Trophoblast cell (in vitro differentiated cells and primary cell): ENCODE results near the gene ENO3.

Experiments
- DNase-seq, 2 donors: peaks; one replicate each; pipeline ENCODE4 v3.0.0-alpha.2; 2016
- H2AFZ ChIP-seq: 2 replicates; pipeline ENCODE4 v1.6.1; 2013; ENCODE audit warnings: low read length, moderate library complexity, mild to moderate bottlenecking; ENCODE audit not compliant: insufficient read depth, poor library complexity
- H2AK5ac ChIP-seq: 2 replicates; pipeline ENCODE4 v1.6.1; 2013; ENCODE audit warnings: mild to moderate bottlenecking, low read length
- H2BK120ac ChIP-seq: 2 replicates; pipeline ENCODE4 v1.6.1; 2013; ENCODE audit warnings: low read length, mild to moderate bottlenecking, moderate library complexity; ENCODE audit not compliant: insufficient read depth, poor library complexity
- H2BK12ac ChIP-seq: 2 replicates; pipeline ENCODE4 v1.6.1; 2013; ENCODE audit warnings: mild to moderate bottlenecking, low read length, moderate library complexity
- H2BK5ac ChIP-seq: 2 replicates; pipeline ENCODE4 v1.6.1; 2013; ENCODE audit warnings: low read length, low read depth, moderate library complexity, mild to moderate bottlenecking; ENCODE audit not compliant: poor library complexity
- H3K14ac ChIP-seq: 2 replicates; pipeline ENCODE4 v1.6.1; 2013; ENCODE audit warnings: mild to moderate bottlenecking, low read length
- H3K18ac ChIP-seq: 2 replicates; pipeline ENCODE4 v1.6.1; 2013; ENCODE audit warnings: mild to moderate bottlenecking, low read length
- H3K23ac ChIP-seq: 2 replicates; pipeline ENCODE4 v1.6.1; 2013; ENCODE audit warnings: low read length
- H3K27ac ChIP-seq: 2 replicates; pipeline ENCODE4 v1.5.1; 2013; ENCODE audit warnings: low read depth, mild to moderate bottlenecking, inconsistent platforms, low read length, moderate library complexity
- H3K27me3 ChIP-seq: 2 replicates; pipeline ENCODE4 v1.6.1; 2013; ENCODE audit warnings: inconsistent platforms, mild to moderate bottlenecking, low read length, moderate library complexity; ENCODE audit not compliant: insufficient read depth
- H3K36me3 ChIP-seq, 2 experiments: 1 replicate in 1 of 2; 2 replicates in 1 of 2; pipeline ENCODE4 v1.6.1; 2013; ENCODE audit warnings: low read length in 2 of 2, mild to moderate bottlenecking in 2 of 2, moderate library complexity in 1 of 2; ENCODE audit not compliant: insufficient read depth in 2 of 2, control insufficient read depth in 1 of 2
- H3K4ac ChIP-seq: 2 replicates; pipeline ENCODE4 v1.6.1; 2013; ENCODE audit warnings: low read depth, mild to moderate bottlenecking, low read length, moderate library complexity
- H3K4me1 ChIP-seq, 2 experiments: 1 replicate in 1 of 2; 2 replicates in 1 of 2; pipeline ENCODE4 v1.6.1; 2013; ENCODE audit warnings: low read length in 2 of 2, mild to moderate bottlenecking in 2 of 2, moderate library complexity in 1 of 2; ENCODE audit not compliant: insufficient read depth in 2 of 2, control insufficient read depth in 1 of 2
- H3K4me2 ChIP-seq: 2 replicates; pipeline ENCODE4 v1.6.1; 2013; ENCODE audit warnings: inconsistent platforms, mild to moderate bottlenecking, low read length, moderate library complexity
- H3K4me3 ChIP-seq: 2 replicates; pipeline ENCODE4 v1.5.1; 2013; ENCODE audit warnings: mild to moderate bottlenecking, low read depth, low read length, inconsistent platforms
- H3K79me1 ChIP-seq: one replicate; pipeline ENCODE4 v1.6.1; 2013; ENCODE audit warnings: low read length
- H3K79me2 ChIP-seq: 2 replicates; pipeline ENCODE4 v1.6.1; 2013; ENCODE audit warnings: low read length, mild to moderate bottlenecking; ENCODE audit not compliant: control insufficient read depth, insufficient read depth, poor library complexity
- H3K9ac ChIP-seq: 2 replicates; pipeline ENCODE4 v1.6.1; 2013; ENCODE audit warnings: mild to moderate bottlenecking, low read length
- H3K9me3 ChIP-seq: 2 replicates; pipeline ENCODE4 v1.6.1; 2013; ENCODE audit warnings: low read depth, mild to moderate bottlenecking, control low read depth, inconsistent platforms, low read length; ENCODE audit not compliant: insufficient read depth
- H4K12ac ChIP-seq: 2 replicates; pipeline ENCODE4 v1.6.1; 2013; ENCODE audit warnings: low read depth, mild to moderate bottlenecking, low read length, moderate library complexity
- H4K8ac ChIP-seq: 2 replicates; pipeline ENCODE4 v1.6.1; 2013; ENCODE audit warnings: low read depth, mild to moderate bottlenecking, low read length, moderate library complexity
- H4K91ac ChIP-seq: one replicate; pipeline ENCODE4 v1.6.1; 2013; ENCODE audit warnings: low read depth, mild to moderate bottlenecking, low read length, moderate library complexity
- WGBS: extraction: QIAGEN DNeasy Blood & Tissue Kit; methylation state at CpG from one replicate; pipeline ENCODE4 v1.1.7; 2013; ENCODE audit warnings: missing lambda C conversion rate; ENCODE audit not compliant: insufficient read length, insufficient coverage; ENCODE audit errors: extremely low coverage; 5-methylcytosine and 5-hydroxymethylcytosine counted together

Gene ENO3

DNA sequence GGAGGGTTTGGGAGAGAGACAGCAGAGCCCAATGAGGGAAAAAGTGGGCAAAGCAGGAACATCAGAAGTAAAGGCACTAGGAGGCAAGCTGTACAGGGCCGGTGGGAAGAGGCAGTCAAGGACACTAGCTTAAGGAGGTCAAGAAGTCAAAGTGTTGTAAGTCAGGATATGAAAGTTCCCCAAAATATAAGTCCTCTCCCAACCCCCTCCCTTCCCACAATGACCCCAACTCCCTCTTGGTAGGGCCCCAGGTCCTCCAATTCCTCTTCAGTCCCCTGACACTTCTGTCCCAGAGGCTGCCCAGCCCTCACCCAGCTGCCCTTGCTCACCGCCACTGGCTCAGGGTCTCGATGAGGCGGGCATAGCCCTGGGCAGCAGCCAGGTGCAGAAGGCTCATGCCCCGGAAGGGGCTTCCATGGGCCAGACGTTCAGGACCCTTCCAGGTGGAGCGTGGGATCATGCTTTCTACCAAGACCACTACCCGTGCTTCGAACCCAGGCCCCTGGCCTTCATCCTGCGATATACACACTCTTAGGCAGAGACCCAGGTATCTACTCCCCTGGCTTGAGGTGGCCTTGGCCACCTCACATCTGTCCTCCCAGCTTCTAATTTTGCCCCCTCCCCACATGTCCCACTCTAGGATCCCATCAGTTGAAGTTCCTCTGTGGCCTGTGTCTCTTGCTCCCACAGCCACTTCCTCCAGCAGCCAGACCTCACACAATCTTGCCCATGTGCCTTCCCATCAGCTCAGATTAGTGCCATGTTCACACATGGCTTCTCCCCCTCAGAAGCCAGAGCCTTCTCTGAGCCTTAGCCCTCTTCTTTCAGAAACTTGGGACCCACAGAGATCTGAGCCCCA, 22.6 kb downstream of the ENO3 start:
- H3K4me3 ChIP-seq = no peak overlapping the region
- peaks cover 15 to 16% of the 10 kb centered on the region in 2 experiments for H3K4me1 ChIP-seq
- H3K23ac ChIP-seq = no peak overlapping the region
- peaks cover 10% of the 10 kb centered on the region for H3K79me1 ChIP-seq
- H2BK5ac ChIP-seq = no peak overlapping the region
- H3K4me2 ChIP-seq = no peak overlapping the region
- no peak overlapping the region for H2AFZ ChIP-seq
- H2BK12ac ChIP-seq = no peak overlapping the region
- no peak overlapping the region for H4K91ac ChIP-seq
- peaks cover 40 to 41% of the 10 kb centered on the region in 2 experiments for H3K36me3 ChIP-seq
- no peaks in the 10 kb centered on the region for H3K27me3 ChIP-seq
- H3K4ac ChIP-seq = no peak overlapping the region
- no peak overlapping the region for H3K9ac ChIP-seq
- H3K9me3 ChIP-seq = no peaks in the 10 kb centered on the region
- H4K8ac ChIP-seq = no peak overlapping the region
- H2AK5ac ChIP-seq = no peak overlapping the region
- no peak overlapping the region for H3K27ac ChIP-seq
- DNase-seq = no peak
- peaks cover 10% of the 10 kb centered on the region for H3K79me2 ChIP-seq
- H3K18ac ChIP-seq = no peak overlapping the region
- no peak overlapping the region for H3K14ac ChIP-seq
- no peak overlapping the region for H2BK120ac ChIP-seq
- H4K12ac ChIP-seq = no peak overlapping the region
- whole genome bisulfite sequencing = no CpG with 5 or more reads among the region's 10 CpGs

DNA sequence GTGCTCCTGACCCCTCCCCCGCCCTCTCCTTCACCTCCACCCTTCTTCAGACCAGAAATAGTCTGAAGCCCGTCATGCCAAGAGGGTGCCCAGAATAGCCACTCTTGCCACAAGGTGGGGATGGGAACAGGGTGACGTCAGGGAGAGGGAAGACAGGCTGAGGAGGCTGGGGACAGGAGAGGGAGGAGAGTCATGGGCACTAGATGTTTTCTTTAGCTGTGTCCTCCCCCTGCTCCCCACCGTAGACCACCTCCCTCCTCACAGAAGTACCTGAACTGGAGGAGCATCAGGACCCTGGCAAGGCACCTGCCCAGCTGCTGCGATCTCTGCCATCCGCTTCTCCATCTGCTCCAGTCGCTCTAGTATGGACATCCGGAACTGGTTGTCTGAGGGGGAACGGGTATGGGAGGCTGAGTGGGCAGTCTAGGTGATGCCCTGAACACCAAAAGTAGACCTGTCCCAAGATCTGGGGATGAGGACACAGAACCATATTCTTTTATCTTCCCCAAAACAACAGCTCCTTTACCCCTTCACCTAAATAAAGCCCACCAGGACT, 23.3 kb downstream of the ENO3 start:
- Histone ChIP-seq H3K9me3 (no peaks in the 10 kb centered on the region), H2BK12ac (no peak overlapping the region), H3K9ac (no peak overlapping the region), H2AK5ac (no peak overlapping the region), H4K91ac (no peak overlapping the region), H4K12ac (no peak overlapping the region), H3K27me3 (no peaks in the 10 kb centered on the region), H3K14ac (no peak overlapping the region), H3K4me3 (no peak overlapping the region), H3K79me2 (peaks cover 3% of the 10 kb centered on the region), H3K4me2 (no peak overlapping the region), H3K4ac (no peak overlapping the region), H2AFZ (no peak overlapping the region), H3K27ac (no peak overlapping the region), H3K79me1 (peaks cover 4% of the 10 kb centered on the region), H3K23ac (no peak overlapping the region), H3K4me1 (peaks cover 10% of the 10 kb centered on the region in 2 experiments), H2BK120ac (no peak overlapping the region), H3K36me3 (peaks cover 43 to 45% of the 10 kb centered on the region in 2 experiments), H3K18ac (no peak overlapping the region), H2BK5ac (no peak overlapping the region), H4K8ac (no peak overlapping the region)
- WGBS = no CpG with 5 or more reads among the region's 9 CpGs
- DNase-seq = no peak

DNA sequence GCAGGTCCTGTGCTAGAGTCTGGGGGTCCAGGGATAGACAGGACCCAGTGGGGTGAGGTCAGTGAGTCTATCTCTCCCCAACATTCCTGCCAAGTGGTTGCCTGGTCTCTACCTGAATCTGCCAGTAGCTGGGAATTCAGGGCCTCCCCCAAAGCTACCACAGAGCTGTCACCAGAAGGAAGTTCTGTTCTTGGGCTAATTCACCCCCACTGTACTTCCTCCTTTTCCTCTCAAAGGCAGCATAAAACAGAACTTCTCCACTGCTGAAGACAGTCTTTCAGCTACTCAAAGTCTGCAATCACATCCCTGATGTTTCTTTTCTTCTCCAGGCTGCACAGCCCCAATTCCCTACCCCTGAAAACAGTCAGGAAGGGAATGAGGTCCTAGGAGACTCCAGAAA, 27.8 kb downstream of the ENO3 start:
- DNase-seq = peak in 1 of 2 donors; percentile 3
- H3K4me2 ChIP-seq = no peak overlapping the region
- H4K12ac ChIP-seq = no peak overlapping the region
- H3K18ac ChIP-seq = no peak overlapping the region
- no peaks in the 10 kb centered on the region for H3K79me2 ChIP-seq
- H3K27me3 ChIP-seq = no peaks in the 10 kb centered on the region
- H3K9me3 ChIP-seq = no peaks in the 10 kb centered on the region
- no peak overlapping the region for H3K4me3 ChIP-seq
- H4K91ac ChIP-seq = no peak overlapping the region
- H3K4me1 ChIP-seq = no peaks in the 10 kb centered on the region
- H3K36me3 ChIP-seq = peaks cover 44 to 48% of the 10 kb centered on the region in 2 experiments
- no peak overlapping the region for H2BK5ac ChIP-seq
- H2AK5ac ChIP-seq = no peak overlapping the region
- H2BK12ac ChIP-seq = no peak overlapping the region
- no peak overlapping the region for H3K4ac ChIP-seq
- no peak overlapping the region for H3K27ac ChIP-seq
- no peak overlapping the region for H2BK120ac ChIP-seq
- H3K14ac ChIP-seq = no peak overlapping the region
- no peaks in the 10 kb centered on the region for H3K79me1 ChIP-seq
- no peak overlapping the region for H3K9ac ChIP-seq
- no peak overlapping the region for H4K8ac ChIP-seq
- H3K23ac ChIP-seq = no peak overlapping the region
- H2AFZ ChIP-seq = no peak overlapping the region

DNA sequence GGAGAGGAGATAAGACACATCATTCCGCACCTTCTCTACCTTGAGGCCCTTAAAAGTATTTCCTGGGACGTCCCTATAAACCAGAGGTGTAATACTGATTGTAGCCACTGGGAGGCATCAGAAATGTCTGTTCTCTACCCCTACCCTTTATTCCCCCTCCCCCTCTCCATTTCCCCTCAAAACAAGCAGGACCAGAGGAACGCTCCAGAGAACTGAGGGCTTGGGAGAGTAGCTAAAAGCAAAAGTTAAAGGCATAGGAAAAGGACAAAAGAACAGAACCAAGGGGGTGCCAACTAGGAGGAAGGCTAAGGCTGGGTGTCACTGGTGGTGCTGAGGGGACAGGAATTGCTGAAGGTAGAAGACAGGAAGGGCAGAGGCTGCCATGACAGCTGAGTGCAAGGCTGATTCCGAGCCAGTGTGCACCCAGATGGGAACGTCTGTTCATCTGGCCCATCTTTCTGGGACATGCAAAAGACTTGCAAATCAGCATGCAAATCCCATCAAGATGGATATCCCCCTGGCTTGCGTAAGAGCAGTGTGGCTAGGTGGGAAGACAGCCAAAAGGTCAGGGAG, 29.8 kb downstream of the ENO3 start:
- Histone ChIP-seq H4K8ac (no peak overlapping the region), H3K18ac (no peak overlapping the region), H3K9me3 (no peaks in the 10 kb centered on the region), H3K4me2 (no peak overlapping the region), H3K23ac (no peak overlapping the region), H2BK5ac (no peak overlapping the region), H3K4me3 (no peak overlapping the region), H4K12ac (no peak overlapping the region), H3K27me3 (no peaks in the 10 kb centered on the region), H3K79me1 (no peaks in the 10 kb centered on the region), H2AK5ac (no peak overlapping the region), H2BK120ac (no peak overlapping the region), H3K36me3 (peaks cover 43 to 44% of the 10 kb centered on the region in 2 experiments), H3K9ac (no peak overlapping the region), H3K4ac (no peak overlapping the region), H2BK12ac (no peak overlapping the region), H4K91ac (no peak overlapping the region), H3K27ac (no peak overlapping the region), H3K79me2 (no peaks in the 10 kb centered on the region), H2AFZ (no peak overlapping the region), H3K4me1 (no peaks in the 10 kb centered on the region), H3K14ac (no peak overlapping the region)
- no CpG with 5 or more reads among the region's 6 CpGs for WGBS
- DNase-seq = peak in 1 of 2 donors; percentile 72
